Measurements from ENCODE around the gene ENTPD2.

DNA sequence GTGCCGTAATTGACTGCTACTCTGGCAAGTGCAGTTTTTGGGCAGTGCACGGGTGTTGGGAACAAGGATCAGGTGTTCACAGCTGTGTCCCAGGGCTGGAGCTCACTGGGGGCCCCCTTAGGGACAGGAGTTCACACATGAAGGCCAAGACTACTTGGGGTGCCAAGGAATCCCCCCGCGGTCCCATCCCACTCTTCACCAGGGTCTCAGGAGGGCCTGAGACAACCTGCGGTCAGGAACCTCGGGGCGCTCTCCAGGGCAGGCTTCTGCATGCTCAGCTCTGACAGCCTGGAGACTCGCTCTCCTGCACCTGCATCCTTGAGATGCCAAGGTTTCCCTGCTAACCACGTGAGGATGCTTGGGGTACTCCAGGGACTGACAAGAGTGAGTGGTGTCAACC, 30.7 kb upstream of the ENTPD2 start:
- TF ChIP-seq ATF3 (IDR thresholded peaks at IDR 0.05) (no peak), TAF1 (conservative IDR thresholded peaks at IDR 0.05) (no peak)
